HEK293 (cell line): ENCODE results near the gene CITED1.

Experiments
- CTCF ChIA-PET: fragments of 350-600 bp; formaldehyde crosslinking; extraction: SDS; loops from one replicate; lab custom pipeline; 2021; ENCODE audit warnings: antibody characterized with exemption; lab: Yijun Ruan, JAX
- POLR2A ChIA-PET: fragments of 300-600 bp; formaldehyde crosslinking; extraction: SDS; loops from one replicate; lab custom pipeline; 2020; ENCODE audit warnings: antibody characterized with exemption, inconsistent platforms; lab: Yijun Ruan, JAX
- H3K27ac ChIP-seq: fragments of 200-500 bp; sonication (Bioruptor generic); 2 replicates; pipeline ENCODE4 v1.5.1; 2014; ENCODE audit warnings: low read depth, low read length, control low read depth, inconsistent platforms; ENCODE audit errors: extremely low read depth
- H3K36me3 ChIP-seq, 2 experiments: fragments of 200-500 bp in 1 of 2; sonication (Bioruptor generic) in 1 of 2; 1 replicate in 1 of 2; 2 replicates in 1 of 2; pipeline ENCODE4 v1.5.1; 2014 to 2017; ENCODE audit warnings: inconsistent platforms in 2 of 2, low read length in 2 of 2; ENCODE audit not compliant: control insufficient read depth in 2 of 2, insufficient read depth in 1 of 2
- H3K4me1 ChIP-seq: fragments of 200-500 bp; sonication (Bioruptor generic); 2 replicates; pipeline ENCODE4 v1.5.1; 2014; ENCODE audit warnings: mild to moderate bottlenecking, low read length, inconsistent platforms; ENCODE audit not compliant: control insufficient read depth, insufficient read depth
- H3K4me3 ChIP-seq: 2 replicates; pipeline ENCODE4 v1.5.1; 2011; ENCODE audit warnings: low read depth, mild to moderate bottlenecking, control low read depth, low read length, moderate library complexity
- H3K9me3 ChIP-seq: fragments of 200-500 bp; sonication (Bioruptor generic); 2 replicates; pipeline ENCODE4 v1.5.1; 2014; ENCODE audit warnings: low read depth, low read length, inconsistent platforms; ENCODE audit not compliant: control insufficient read depth, insufficient read depth
- GLIS1 ChIP-seq: fragments of 450-650 bp; formaldehyde crosslinking; IDR thresholded peaks from 2 replicates; pipeline ENCODE4 v1.5.1; 2016; ENCODE audit warnings: missing biosample characterization, missing genetic modification characterization
- PATZ1 ChIP-seq: fragments of 450-650 bp; formaldehyde crosslinking; IDR thresholded peaks from 2 replicates; pipeline ENCODE4 v1.5.1; 2016; ENCODE audit warnings: missing biosample characterization, missing genetic modification characterization
- SP2 ChIP-seq: fragments of 450-650 bp; formaldehyde crosslinking; IDR thresholded peaks from 2 replicates; pipeline ENCODE4 v1.5.1; 2016; ENCODE audit warnings: missing biosample characterization, missing genetic modification characterization
- TSHZ1 ChIP-seq: fragments of 450-650 bp; formaldehyde crosslinking; IDR thresholded peaks from 2 replicates; pipeline ENCODE4 v1.5.1; 2016; ENCODE audit warnings: missing biosample characterization, missing genetic modification characterization, borderline replicate concordance
- ZNF140 ChIP-seq: fragments of 450-650 bp; formaldehyde crosslinking; IDR thresholded peaks from 2 replicates; pipeline ENCODE4 v1.5.1; 2016; ENCODE audit warnings: missing biosample characterization, missing genetic modification characterization
- ZNF157 ChIP-seq: fragments of 450-650 bp; formaldehyde crosslinking; IDR thresholded peaks from 2 replicates; pipeline ENCODE4 v1.5.1; 2016; ENCODE audit warnings: missing biosample characterization, missing genetic modification characterization
- ZNF184 ChIP-seq: fragments of 450-650 bp; IDR thresholded peaks from 2 replicates; pipeline ENCODE4 v1.5.1; 2018; ENCODE audit warnings: missing biosample characterization, mild to moderate bottlenecking, missing genetic modification characterization
- ZNF398 ChIP-seq: fragments of 450-650 bp; formaldehyde crosslinking; IDR thresholded peaks from 2 replicates; pipeline ENCODE4 v1.5.1; 2017; ENCODE audit warnings: missing biosample characterization, missing genetic modification characterization
- ZNF629 ChIP-seq: fragments of 450-650 bp; formaldehyde crosslinking; IDR thresholded peaks from 2 replicates; pipeline ENCODE4 v1.5.1; 2017; ENCODE audit warnings: missing biosample characterization, missing genetic modification characterization
- ZXDB ChIP-seq: fragments of 450-650 bp; formaldehyde crosslinking; IDR thresholded peaks from 2 replicates; pipeline ENCODE4 v1.5.1; 2016; ENCODE audit warnings: missing biosample characterization, missing genetic modification characterization
- TF ChIP-seq, protein P1 (sequence below): fragments of 450-650 bp; formaldehyde crosslinking; IDR thresholded peaks from 2 replicates; pipeline ENCODE4 v1.5.1; 2016; ENCODE audit warnings: missing biosample characterization, missing genetic modification characterization
- TF ChIP-seq, protein P2 (sequence below): fragments of 450-650 bp; formaldehyde crosslinking; IDR thresholded peaks from 2 replicates; pipeline ENCODE4 v1.5.1; 2016; ENCODE audit warnings: missing biosample characterization, missing genetic modification characterization

The CITED1 gene

GRCh38 chrX:72258174-72258573 is 47.5 kb downstream of the CITED1 start:
- ChIA-PET POLR2A (interaction anchor here (1.2 to 1.4 kb wide), 3 partner anchors 13 to 77 kb away, joined by 4 to 8 read pairs (median 4); partner anchors contain the start of gene RPS4X), CTCF (interaction anchor here (1.0 to 2.7 kb wide), 3 partner anchors 13 to 19 kb away, joined by 6 to 14 read pairs (median 6); partner anchors contain the start of gene RPS4X)
- no peaks in the 10 kb centered on the region for H3K9me3 ChIP-seq
- H3K4me3 ChIP-seq: no peak overlapping the region
- H3K4me1 ChIP-seq: peaks cover 12% of the 10 kb centered on the region
- H3K36me3 ChIP-seq: no peaks in the 10 kb centered on the region
- no peak overlapping the region for H3K27ac ChIP-seq
- TF ChIP-seq TSHZ1 (tag by site-specific recombination) (no peak), GLIS1 (tag by site-specific recombination) (peak; percentile 90), ZXDB (tag by site-specific recombination) (no peak), ZNF184 (tag by site-specific recombination) (peak; percentile 79; the same call in 1 of the 2 replicates), ZNF398 (tag by site-specific recombination) (peak; percentile 41; the same call in 1 of the 2 replicates), ZNF157 (tag by site-specific recombination) (no peak), ZNF629 (tag by site-specific recombination) (peak; percentile 50), PATZ1 (peak; percentile 76; the same call in 1 of the 2 replicates)
- TF ChIP-seq, protein P1, sequence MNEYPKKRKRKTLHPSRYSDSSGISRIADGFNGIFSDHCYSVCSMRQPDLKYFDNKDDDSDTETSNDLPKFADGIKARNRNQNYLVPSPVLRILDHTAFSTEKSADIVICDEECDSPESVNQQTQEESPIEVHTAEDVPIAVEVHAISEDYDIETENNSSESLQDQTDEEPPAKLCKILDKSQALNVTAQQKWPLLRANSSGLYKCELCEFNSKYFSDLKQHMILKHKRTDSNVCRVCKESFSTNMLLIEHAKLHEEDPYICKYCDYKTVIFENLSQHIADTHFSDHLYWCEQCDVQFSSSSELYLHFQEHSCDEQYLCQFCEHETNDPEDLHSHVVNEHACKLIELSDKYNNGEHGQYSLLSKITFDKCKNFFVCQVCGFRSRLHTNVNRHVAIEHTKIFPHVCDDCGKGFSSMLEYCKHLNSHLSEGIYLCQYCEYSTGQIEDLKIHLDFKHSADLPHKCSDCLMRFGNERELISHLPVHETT (tag by site-specific recombination): 0 out of 2 replicates have a peak, but pooled peaks have one; percentile 12
- TF ChIP-seq, protein P2, sequence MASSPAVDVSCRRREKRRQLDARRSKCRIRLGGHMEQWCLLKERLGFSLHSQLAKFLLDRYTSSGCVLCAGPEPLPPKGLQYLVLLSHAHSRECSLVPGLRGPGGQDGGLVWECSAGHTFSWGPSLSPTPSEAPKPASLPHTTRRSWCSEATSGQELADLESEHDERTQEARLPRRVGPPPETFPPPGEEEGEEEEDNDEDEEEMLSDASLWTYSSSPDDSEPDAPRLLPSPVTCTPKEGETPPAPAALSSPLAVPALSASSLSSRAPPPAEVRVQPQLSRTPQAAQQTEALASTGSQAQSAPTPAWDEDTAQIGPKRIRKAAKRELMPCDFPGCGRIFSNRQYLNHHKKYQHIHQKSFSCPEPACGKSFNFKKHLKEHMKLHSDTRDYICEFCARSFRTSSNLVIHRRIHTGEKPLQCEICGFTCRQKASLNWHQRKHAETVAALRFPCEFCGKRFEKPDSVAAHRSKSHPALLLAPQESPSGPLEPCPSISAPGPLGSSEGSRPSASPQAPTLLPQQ (tag by site-specific recombination): 0 out of 2 replicates have a peak, but pooled peaks have one; percentile 12

DNA sequence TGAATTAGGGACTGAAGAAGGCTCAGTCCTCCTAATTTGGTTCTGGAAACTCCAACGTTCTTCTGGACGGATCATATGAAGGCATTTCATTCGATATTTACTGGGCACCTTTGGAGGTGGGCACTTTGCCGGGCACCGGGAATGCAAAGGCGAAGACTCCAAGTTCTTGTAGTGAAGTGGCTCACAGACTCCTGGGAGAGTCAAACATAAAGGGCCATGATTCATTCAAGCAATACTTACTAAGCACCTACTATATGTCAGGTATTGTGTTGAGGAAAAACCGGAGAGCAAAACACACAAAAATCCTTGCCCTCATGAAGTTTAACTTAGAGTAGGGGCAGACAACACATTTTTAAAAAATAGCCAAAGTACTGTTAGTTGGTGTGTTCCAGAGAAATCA is 49.9 kb downstream of the CITED1 start:
- POLR2A ChIA-PET: interaction anchor here (3.1 kb wide), 1 partner anchor 21 kb away, joined by 23 read pairs; the partner anchor contains the start of gene RPS4X
- H3K4me3 ChIP-seq: no peak overlapping the region
- no peak overlapping the region for H3K27ac ChIP-seq
- no peaks in the 10 kb centered on the region for H3K9me3 ChIP-seq
- no peaks in the 10 kb centered on the region for H3K36me3 ChIP-seq
- CTCF ChIA-PET: interaction anchor here (2.7 kb wide), 1 partner anchor 11 kb away, joined by 14 read pairs; no protein-coding TSS in a partner anchor
- TF ChIP-seq SP2 (tag by site-specific recombination): no peak
- TF ChIP-seq ZNF140: no peak
- H3K4me1 ChIP-seq: no peaks in the 10 kb centered on the region
